Stimulated activated CD8-positive, alpha-beta memory T cell treated with anti-CD3 and anti-CD28 coated beads, Interleukin-12 subunit alpha, Interleukin-12 subunit beta, amount 100 ng/mL, for 24 hours (primary cell): ENCODE data around the gene API5.

ENCODE experiments used
- DNase-seq: peaks from one replicate; pipeline ENCODE4 v3.0.0-alpha.2; 2020; ENCODE audit errors: extremely low read depth

The API5 gene

GRCh38 chr11:43359422-43359818 is 47.6 kb downstream of the API5 start:
- no peak for DNase-seq

DNA sequence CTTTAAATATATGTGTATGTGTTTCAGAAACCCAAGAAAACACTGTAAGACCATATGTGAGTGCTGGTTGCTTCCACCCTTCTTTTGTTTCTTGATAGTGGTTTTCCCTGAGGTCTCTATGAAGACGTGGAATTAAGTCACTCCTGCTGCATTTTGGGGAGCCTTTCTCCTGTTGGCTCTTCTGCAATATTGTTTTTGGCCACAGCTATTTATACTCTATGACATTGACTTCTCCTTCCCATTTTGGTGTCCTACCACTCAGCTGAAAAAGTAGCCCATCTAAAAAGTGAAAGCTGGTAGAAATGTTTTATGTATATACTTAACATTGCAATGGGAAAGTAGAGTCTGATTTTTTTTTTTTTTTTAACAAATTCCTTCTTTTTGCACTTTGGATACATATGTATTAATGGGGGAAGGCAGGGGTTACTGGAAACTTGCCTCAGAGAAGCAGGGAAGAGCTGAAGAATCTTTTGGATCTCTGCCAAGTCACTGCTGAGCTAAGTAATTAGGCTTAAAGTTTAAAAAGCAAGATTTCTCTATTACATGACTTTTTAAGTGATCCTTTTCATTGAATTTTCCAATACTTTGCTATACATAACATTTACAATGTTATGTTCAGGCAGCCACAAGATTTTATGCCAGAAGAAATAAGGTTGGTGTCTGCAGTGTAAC is 48.7 kb downstream of the API5 start:
- DNase-seq, result no peak

GRCh38 chr11:43366677-43367076 is 54.9 kb downstream of the API5 start:
- no peak for DNase-seq

DNA sequence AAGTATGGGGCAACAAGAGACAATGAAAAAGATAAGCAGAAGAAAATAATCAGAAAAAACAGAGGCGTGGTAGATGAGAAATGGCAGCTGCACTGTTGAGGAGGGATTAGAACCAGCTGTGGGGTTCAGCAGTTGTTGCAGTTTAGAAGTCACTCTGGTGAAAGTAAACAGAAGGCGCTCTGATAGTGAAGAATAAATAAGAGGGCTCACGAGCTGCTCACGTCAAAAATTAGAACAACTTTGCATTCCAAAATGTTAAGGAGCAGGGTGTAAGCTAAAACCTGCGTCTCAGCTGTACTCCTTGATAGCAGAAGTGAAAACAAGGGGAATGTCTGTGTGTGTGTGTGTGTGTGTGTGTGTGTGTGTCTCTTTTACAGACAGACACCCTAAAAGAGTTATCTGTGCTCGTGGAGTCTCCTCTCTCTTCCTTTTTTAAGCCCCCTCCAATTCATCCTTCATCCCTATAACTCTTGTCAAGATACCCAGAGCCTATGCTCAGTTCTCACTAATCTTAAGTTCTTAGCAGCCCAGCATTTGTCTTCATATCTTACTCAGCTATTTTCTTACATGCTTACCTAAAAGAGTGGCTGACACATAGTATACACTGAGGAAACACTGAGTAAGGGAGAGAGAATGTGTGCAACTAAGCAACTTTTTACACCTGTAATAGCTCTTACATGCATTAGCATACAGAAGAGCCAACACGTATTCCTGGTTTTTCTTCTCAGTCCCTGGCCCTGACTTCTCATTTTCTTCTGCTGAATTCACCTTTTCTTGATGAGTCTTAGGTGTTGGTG is 55.8 kb downstream of the API5 start:
- DNase-seq, result no peak

- DNase-seq, result no peak
Observed at GRCh38 chr11:43376065-43376464, 64.3 kb downstream of the API5 start.

- DNase-seq, result no peak
Observed at GRCh38 chr11:43376594-43376993, 64.8 kb downstream of the API5 start.

- no peak for DNase-seq
Observed at GRCh38 chr11:43377389-43377788, 65.6 kb downstream of the API5 start.

DNA sequence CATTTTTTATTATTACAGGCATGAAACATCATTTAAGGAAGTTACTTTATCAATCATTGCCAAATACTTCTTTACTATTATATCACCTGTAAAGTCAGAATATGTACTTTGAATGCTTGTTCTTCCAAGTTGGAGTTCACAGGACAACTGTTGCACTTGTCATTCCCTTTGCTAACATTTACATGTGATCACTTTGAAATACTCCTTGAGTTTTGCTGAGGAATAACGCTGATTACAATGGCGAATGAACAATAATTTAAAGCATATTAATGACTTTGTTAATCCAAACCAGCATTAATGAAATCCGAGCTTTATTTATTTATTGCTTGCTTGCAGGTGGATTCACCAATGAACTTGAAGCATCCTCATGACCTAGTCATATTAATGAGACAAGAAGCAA is 67.1 kb downstream of the API5 start:
- no peak for DNase-seq

DNA sequence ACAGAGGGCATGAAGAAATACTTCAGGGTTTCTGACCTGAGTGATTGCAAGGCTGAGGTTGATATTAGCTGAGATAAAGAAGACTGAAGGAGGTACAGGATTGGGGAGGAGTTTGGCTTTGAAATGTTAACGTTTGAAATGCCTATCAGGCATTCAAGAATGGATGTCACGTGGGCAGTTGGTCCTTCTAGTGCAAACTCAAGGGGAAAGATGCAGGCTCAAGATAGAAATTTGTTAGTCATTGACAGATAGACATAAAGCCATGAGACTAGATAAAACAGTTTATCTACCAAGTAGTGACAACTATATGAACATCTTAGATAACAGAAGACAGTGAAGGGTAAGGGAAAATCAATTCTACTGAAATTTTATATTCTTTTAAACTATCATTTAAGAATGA is 70.0 kb downstream of the API5 start:
- DNase-seq, result no peak

GRCh38 chr11:43382614-43383013 is 70.8 kb downstream of the API5 start:
- no peak for DNase-seq

GRCh38 chr11:43384393-43384792 is 72.6 kb downstream of the API5 start:
- DNase-seq, result no peak

- no peak for DNase-seq
Observed at GRCh38 chr11:43392713-43393112, 80.9 kb downstream of the API5 start.

GRCh38 chr11:43393765-43394355 is 82.1 kb downstream of the API5 start:
- no peak for DNase-seq
